NCI-H2171 treated with DMSO at 0.1 percent for 48 hours (cell line): Measurements from ENCODE around the gene GARIN1A.
"Not testable (repeated sequence)": the region's sequence is repeated elsewhere in the genome, so short reads cannot be mapped to it uniquely, and the experiment has no call there.

Experiments
- DNase-seq: peaks from one replicate; lab custom pipeline; 2025; lab: John Stamatoyannopoulos, UW

GARIN1A gene

DNA sequence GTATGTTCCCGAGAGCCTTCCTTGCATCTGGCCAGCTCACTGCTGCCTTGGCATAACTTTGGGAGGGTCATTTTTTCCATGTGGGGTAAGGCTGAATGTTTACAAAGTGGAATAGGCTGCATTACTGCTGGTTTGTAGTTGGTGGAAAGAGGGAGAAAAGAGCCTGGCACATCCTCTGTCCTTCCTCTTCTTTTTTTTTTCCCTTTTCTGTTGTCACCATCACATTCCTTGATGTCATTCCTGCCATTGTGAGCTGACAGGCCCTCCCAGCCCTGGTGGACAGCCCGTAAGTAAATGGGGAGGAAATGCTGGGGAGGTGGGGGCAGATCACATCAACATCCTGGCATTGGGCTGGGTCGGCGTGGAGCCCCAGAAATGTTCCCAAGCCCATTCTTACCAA, at the start of gene GARIN1A:
Gene GARIN1A, plus strand, starts transcription at position 301 of the 400 bp plus-strand sequence. CDS start 106 bp downstream, outside the sequence.
- DNase-seq = no peak

DNA sequence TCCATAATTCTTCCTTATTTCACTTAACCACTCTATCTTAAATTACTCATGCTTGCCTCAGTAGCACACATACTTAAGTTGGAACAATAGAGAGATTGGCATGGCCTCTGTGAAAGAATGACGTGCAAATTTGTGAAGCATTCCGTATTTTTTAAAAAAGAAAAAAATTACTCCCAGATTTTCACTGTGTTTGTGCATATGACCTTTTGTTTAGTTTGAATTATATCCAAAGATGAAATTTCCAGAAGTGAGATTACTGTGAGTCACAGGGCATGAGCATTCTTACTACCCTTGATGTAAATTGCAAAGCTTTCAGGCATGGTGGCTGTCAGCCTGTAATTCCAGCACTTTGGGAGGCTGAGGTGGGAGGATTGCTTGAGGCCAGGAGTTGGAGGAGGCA, 45.0 kb upstream of the GARIN1A start:
- DNase-seq = not testable (repeated sequence)

DNA sequence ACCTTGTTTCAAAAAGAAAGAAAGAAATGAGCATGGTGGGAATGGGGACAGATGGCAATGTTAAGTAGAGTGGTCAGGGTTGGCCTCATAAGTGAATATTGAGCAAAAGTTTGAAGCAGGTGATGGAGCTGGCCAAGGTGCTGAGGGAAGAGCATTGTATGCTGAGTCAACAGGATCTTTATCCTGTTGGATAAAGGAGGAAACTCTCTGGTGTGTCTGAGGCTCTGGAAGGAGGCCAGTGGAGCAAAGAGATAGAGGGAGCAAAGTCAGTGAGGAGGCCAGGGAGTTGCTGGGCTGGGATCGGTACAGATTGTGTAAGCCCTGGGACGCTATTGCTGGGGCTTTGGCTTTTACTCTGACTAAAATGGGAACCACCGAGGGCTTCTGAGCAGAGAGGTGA, 38.2 kb upstream of the GARIN1A start:
- DNase-seq = not testable (repeated sequence)

DNA sequence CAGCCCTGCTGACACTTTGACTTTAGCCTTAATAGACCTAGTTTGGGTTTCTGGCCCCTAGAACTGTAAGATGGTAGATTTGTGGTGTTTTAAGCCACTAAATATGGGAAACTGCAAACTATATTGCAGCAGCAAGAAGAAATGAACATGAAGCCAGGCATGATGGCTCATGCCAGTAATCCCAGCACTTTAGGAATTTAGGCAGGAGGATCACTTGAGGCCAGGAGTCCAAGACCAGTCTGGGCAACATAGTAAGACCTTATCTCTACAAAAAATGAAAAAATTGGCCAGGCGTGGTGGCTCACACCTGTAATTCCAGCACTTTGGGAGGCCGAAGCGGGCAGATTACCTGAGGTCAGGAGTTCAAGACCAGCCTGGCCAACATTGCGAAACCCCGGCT, 26.9 kb upstream of the GARIN1A start:
- not testable (repeated sequence) for DNase-seq

DNA sequence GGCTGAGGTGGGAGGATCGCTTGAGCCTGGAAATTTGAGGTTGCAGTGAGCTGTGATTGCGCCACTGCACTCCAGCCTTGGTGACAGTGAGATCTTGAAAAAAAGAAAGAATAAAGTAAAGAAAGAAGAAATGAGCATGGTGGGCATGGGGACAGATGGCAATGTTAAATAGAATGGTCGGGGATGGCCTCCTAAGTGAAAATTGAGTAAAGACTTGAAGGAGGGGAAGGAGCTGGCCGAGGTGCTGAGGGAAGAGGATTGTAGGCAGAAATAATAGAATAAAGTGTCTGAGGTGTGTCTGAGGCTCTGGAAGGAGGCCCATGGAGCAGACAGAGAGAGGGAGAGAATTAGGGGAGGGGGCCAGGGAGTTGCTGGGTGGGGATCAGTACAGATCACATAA, 26.2 kb upstream of the GARIN1A start:
- DNase-seq = not testable (repeated sequence)

DNA sequence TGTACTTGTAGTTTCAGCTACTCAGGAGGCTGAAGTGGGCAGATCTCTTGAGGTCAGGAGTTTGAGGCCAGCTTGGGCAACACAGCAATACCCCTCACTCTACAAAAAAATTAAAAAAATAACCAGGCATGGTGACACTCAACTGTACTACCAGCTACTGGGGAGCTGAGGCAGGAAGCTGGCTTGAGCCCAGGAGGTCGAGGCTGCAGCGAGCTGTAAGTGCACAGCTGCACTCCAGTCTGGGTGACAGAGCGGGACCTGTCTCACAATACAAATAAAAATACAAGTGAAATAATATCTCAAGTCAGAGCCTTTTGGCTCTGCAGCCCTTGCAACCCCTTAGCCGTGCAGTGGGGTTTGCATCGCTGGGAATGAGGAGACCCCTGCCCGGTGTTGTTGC, 25.2 kb upstream of the GARIN1A start:
- not testable (repeated sequence) for DNase-seq

DNA sequence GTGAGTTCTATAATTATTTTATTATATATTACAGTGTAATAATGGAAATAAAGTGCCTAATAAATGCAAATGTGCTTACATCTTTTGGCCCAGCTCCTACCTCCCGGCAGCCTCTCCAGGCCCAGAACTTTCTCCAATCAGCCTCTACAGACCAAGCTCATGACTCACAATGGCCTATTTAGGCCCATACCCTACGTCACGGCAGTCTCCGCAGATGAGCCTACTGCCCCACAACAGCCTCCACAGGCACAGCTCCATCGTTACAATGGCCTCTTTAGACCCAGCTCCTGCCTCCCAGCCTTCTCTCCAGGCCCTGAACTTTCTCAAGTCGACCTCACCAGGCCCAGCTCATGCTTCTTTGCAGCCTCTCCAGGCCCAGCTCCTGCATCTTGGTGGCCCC, 21.0 kb upstream of the GARIN1A start:
- DNase-seq = not testable (repeated sequence)

GRCh38 chr7:128652606-128653005, 19.5 kb upstream of the GARIN1A start:
- not testable (repeated sequence) for DNase-seq

- not testable (repeated sequence) for DNase-seq
These were observed 18.9 kb upstream of the GARIN1A start for GRCh38 chr7:128653197-128653596.

GRCh38 chr7:128654080-128654479, 18.0 kb upstream of the GARIN1A start:
- not testable (repeated sequence) for DNase-seq

DNA sequence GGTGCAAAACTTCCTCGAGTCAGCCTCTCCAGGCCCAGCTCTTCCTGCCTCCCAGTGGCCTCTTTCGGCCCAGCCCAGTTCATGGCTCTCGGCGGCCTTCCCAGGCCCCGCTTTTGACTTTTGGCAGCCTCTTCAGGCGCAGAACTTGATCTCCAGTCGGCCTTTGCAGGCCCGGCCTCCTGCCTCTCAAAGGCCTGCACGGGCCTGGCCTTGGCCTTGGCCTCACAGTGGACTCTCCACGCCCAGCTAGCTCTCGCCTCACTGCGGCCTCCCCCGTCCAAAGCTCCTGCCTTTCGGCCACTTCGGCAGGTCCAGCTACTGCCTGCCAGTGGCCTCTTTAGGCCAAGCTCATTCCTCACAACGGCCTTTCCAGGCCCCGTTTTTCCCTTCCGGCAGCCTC, 17.6 kb upstream of the GARIN1A start:
- not testable (repeated sequence) for DNase-seq

- DNase-seq = not testable (repeated sequence)
These were observed 13.7 kb upstream of the GARIN1A start for GRCh38 chr7:128658428-128658827.

GRCh38 chr7:128660596-128660995, 11.5 kb upstream of the GARIN1A start:
- no peak for DNase-seq

- DNase-seq = no peak
These were observed 10.6 kb upstream of the GARIN1A start for GRCh38 chr7:128661446-128661845.

DNA sequence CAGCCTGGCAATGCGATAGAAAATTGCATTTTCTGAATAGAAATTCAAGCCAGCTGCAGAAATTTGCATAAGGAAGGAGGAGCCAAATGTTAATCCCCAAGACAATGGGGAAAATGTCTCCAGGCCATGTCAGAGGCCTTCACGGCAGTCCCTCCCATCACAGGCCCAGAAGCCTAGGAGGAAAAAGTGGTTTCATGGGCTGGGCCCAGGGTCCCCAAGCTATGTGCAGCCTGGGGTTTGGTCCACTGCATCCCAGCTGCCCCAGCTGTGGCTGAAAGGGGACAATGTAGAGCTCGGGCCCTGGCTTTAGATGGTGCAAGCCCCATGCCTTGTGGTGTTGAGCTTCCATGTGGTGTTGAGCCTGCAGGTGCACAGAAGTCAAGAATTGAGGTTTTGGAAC, 10.0 kb upstream of the GARIN1A start:
- DNase-seq = no peak

- DNase-seq = not testable (repeated sequence)
These were observed 8.9 kb upstream of the GARIN1A start for GRCh38 chr7:128663223-128663622.

- DNase-seq = no peak
These were observed 7.0 kb upstream of the GARIN1A start for GRCh38 chr7:128665057-128665456.

DNA sequence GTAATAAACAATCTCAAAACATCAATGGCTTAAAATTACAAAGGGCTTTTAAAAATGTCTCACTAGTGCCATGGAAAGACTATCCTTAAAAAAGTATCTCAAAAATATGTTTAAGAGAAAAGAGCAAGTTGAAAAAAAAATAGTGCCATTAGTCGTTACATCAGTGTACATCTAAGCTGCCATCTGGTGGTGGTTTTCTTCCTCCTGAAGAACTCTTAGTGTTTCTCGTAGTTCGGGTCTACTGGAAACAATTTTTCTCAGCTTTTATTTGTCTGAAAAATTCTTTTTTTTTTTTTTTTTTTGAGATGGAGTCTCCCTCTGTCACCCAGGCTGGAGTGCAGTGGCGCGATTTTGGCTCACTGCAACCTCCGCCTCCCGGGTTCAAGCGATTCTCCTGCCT, 5.9 kb upstream of the GARIN1A start:
- DNase-seq = peak; percentile 54

DNA sequence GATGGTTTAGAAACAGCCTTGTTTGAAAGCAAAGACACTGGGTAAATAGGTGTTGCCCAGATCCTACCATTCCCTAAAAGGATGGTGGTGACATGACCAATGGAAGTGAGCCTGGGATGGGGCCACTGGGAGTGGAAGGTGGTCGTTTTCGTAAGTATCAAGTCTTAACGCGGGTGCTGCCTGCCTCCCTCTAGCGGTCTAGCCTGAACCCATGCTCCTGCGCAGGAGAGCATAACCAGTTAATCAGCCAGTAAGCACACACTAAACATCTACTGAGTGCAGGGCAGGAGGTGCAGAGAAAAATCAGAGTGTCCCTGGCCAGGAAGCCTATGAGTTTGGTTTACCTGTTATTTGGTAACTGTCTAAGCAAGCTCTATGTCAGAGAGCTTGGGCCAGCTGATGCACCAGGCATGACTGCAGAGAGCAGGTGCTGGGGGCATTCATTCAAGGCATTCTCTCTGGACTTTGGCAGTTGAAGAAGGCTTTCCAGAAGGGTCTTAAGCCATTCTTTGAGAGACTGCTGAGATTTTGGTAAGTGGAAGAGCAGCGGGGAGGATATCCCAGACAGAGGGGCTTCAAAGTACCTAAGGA, 930 bp downstream of the GARIN1A start:
- DNase-seq = peak; percentile 26

DNA sequence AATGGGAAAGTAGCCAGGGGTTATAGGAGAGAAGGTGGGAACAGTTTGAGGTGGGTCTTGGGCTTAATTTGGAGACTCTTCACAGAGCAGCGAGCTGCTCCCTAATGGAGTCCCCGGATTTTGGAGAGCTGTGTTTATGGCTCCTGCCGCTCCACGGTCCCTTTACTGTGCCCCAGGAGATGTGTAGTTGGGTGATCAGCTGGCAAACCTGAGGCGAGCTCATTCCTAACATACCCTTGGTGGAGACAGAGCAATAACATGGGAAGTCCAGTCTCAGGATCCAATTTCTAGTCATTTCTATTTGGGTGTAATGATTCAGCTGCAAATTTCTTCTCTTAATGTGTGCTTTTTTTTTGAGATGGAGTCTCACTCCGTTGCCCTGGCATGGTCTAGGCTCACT, 1.5 kb downstream of the GARIN1A start:
- DNase-seq = no peak

DNA sequence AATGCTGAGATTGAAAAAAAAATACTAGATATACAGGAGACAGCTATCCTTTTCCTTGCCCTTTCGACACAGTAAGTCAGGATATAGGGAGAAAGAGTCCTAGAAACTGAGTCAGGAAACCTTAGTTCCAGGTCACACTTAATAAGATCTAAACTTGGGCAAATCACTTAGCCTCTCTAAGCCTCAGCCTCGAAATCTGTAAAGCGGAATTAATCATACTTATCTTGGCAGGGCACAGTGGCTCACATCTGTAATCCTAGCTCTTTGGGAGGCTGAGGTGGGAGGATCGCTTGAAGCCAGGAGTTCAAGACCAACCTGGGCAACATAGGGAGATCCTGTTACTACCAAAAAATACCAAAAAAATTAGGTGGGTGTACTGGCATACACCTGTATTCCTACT, 4.6 kb downstream of the GARIN1A start:
- no peak for DNase-seq

DNA sequence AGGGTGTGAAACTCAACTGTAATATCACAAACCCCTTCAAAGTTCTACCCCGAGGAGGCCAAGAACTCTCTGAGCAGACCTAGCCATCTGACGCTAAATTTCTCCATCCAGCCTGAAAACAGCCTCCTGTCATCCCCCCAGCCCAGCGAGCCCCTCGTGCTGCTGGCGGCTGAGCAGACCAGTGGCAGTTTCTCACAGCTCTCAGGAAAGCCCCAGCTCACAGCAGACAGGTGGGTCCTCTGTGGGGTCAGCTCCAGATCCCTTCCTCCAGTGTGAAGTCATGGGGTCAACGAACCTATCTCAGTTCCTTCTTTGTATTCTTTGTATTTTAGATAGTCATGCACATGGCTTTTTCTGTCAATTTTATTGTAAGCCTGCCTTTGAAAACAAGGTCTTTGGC, 7.8 kb downstream of the GARIN1A start:
- no peak for DNase-seq

GRCh38 chr7:128681794-128682537, 9.9 kb downstream of the GARIN1A start:
- DNase-seq = no peak

DNA sequence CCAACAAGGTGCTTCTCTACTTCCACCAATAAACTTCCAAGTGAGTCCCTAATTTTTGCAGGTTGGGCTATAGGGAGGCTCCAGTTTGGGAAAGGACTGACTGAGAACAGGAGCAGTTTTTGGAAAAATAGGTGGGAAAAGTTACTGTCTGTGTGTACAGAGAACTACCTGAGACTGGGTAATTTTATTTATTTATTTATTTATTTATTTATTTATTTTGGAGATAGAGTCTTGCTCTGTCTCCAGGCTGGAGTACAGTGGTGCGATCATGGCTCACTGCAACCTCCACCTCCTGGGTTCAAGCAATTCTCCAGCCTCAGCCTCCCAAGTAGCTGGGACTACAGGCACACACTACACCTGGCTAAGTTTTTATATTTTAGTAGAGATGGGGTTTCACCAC, 11.2 kb downstream of the GARIN1A start:
- not testable (repeated sequence) for DNase-seq
